ENCODE measurements around the gene DLG1. TPM values are rescaled to one million over a fixed set of nuclear protein-coding genes. Genes with fewer than 3 reads are reported as not detected.

Gene DLG1
- polyA plus RNA-seq, 1 donor from 2014 or later: 43.9 TPM

GRCh38 chr3:197204736-197205135 lies 93.7 kb downstream of the DLG1 start:
- TF ChIP-seq MXI1 (conservative IDR thresholded peaks at IDR 0.05; ENCODE audit: poor library complexity, severe bottlenecking) (no peak), RAD21 (conservative IDR thresholded peaks at IDR 0.05) (no peak), TAF1 (IDR thresholded peaks at IDR 0.05; ENCODE audit: low read depth) (no peak), SMC3 (conservative IDR thresholded peaks at IDR 0.05; ENCODE audit: poor library complexity) (no peak), POLR2AphosphoS5 (IDR thresholded peaks at IDR 0.05) (no peak)
- TF ChIP-seq, protein P1, sequence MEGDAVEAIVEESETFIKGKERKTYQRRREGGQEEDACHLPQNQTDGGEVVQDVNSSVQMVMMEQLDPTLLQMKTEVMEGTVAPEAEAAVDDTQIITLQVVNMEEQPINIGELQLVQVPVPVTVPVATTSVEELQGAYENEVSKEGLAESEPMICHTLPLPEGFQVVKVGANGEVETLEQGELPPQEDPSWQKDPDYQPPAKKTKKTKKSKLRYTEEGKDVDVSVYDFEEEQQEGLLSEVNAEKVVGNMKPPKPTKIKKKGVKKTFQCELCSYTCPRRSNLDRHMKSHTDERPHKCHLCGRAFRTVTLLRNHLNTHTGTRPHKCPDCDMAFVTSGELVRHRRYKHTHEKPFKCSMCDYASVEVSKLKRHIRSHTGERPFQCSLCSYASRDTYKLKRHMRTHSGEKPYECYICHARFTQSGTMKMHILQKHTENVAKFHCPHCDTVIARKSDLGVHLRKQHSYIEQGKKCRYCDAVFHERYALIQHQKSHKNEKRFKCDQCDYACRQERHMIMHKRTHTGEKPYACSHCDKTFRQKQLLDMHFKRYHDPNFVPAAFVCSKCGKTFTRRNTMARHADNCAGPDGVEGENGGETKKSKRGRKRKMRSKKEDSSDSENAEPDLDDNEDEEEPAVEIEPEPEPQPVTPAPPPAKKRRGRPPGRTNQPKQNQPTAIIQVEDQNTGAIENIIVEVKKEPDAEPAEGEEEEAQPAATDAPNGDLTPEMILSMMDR (IDR thresholded peaks at IDR 0.05; ENCODE audit: poor library complexity, severe bottlenecking): no peak
- Histone ChIP-seq H3K27ac (ENCODE audit: low read length) (no peak overlapping the region), H2AFZ (ENCODE audit: low read depth, low read length) (no peak overlapping the region), H3K9me3 (ENCODE audit: low read length) (no peaks in the 10 kb centered on the region), H3K4me3 (ENCODE audit: low read length) (no peak overlapping the region), H3K79me2 (replicated peaks; ENCODE audit: insufficient read depth, low read length) (peaks cover 57% of the 10 kb centered on the region), H3K4me2 (ENCODE audit: low read length) (no peak overlapping the region), H3K36me3 (ENCODE audit: insufficient read depth, low read length) (no peaks in the 10 kb centered on the region), H3K27me3 (ENCODE audit: insufficient read depth, low read depth, low read length) (no peaks in the 10 kb centered on the region), H4K20me1 (ENCODE audit: insufficient read depth) (no peaks in the 10 kb centered on the region), H3K9ac (ENCODE audit: low read length) (no peak overlapping the region), H3F3A (ENCODE audit: insufficient read depth, low read length, poor library complexity, severe bottlenecking) (no peaks in the 10 kb centered on the region), H3K9me2 (ENCODE audit: insufficient read depth, low read length) (no peaks in the 10 kb centered on the region)

DNA sequence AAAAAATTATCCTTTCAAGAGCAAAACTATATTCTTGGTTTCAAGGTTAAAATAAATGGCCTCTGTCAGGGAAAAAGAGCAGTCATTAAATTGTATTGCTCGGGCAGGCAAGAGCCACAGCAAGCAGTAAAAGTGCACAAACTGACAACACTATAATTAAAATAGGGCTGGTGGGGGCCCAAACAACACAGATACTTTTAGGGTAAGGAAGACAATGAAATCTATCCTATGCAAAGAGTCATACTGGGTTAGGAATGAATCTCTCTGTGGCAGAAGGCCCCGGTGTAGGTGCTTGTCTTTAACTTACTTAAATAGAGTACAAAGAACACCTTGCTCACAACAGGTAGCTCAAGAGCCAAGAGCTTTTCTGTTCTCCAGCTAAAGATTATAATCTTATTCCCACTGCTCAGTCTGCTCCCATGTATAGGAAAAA lies 94.7 kb downstream of the DLG1 start:
- Histone ChIP-seq H3K9me3 (ENCODE audit: low read length) (no peaks in the 10 kb centered on the region), H3F3A (ENCODE audit: insufficient read depth, low read length, poor library complexity, severe bottlenecking) (no peaks in the 10 kb centered on the region), H4K20me1 (ENCODE audit: insufficient read depth) (no peaks in the 10 kb centered on the region), H3K36me3 (ENCODE audit: insufficient read depth, low read length) (no peaks in the 10 kb centered on the region), H3K27me3 (ENCODE audit: insufficient read depth, low read depth, low read length) (no peaks in the 10 kb centered on the region), H3K79me2 (replicated peaks; ENCODE audit: insufficient read depth, low read length) (peaks cover 65% of the 10 kb centered on the region), H3K27ac (ENCODE audit: low read length) (no peak overlapping the region), H3K4me2 (ENCODE audit: low read length) (no peak overlapping the region), H3K4me3 (ENCODE audit: low read length) (no peak overlapping the region), H3K9ac (ENCODE audit: low read length) (no peak overlapping the region), H3K9me2 (ENCODE audit: insufficient read depth, low read length) (no peaks in the 10 kb centered on the region), H2AFZ (ENCODE audit: low read depth, low read length) (no peak overlapping the region)
- no peak for TF ChIP-seq SMC3 (conservative IDR thresholded peaks at IDR 0.05; ENCODE audit: poor library complexity)
- no peak for TF ChIP-seq EP300 (conservative IDR thresholded peaks at IDR 0.05; ENCODE audit: poor library complexity, severe bottlenecking)
- TF ChIP-seq RAD21 (conservative IDR thresholded peaks at IDR 0.05): no peak
- TF ChIP-seq, protein P2, sequence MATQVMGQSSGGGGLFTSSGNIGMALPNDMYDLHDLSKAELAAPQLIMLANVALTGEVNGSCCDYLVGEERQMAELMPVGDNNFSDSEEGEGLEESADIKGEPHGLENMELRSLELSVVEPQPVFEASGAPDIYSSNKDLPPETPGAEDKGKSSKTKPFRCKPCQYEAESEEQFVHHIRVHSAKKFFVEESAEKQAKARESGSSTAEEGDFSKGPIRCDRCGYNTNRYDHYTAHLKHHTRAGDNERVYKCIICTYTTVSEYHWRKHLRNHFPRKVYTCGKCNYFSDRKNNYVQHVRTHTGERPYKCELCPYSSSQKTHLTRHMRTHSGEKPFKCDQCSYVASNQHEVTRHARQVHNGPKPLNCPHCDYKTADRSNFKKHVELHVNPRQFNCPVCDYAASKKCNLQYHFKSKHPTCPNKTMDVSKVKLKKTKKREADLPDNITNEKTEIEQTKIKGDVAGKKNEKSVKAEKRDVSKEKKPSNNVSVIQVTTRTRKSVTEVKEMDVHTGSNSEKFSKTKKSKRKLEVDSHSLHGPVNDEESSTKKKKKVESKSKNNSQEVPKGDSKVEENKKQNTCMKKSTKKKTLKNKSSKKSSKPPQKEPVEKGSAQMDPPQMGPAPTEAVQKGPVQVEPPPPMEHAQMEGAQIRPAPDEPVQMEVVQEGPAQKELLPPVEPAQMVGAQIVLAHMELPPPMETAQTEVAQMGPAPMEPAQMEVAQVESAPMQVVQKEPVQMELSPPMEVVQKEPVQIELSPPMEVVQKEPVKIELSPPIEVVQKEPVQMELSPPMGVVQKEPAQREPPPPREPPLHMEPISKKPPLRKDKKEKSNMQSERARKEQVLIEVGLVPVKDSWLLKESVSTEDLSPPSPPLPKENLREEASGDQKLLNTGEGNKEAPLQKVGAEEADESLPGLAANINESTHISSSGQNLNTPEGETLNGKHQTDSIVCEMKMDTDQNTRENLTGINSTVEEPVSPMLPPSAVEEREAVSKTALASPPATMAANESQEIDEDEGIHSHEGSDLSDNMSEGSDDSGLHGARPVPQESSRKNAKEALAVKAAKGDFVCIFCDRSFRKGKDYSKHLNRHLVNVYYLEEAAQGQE (IDR thresholded peaks at IDR 0.05; ENCODE audit: borderline replicate concordance): no peak
- no peak for TF ChIP-seq POLR2AphosphoS5 (IDR thresholded peaks at IDR 0.05)
- TF ChIP-seq, protein P1 (IDR thresholded peaks at IDR 0.05; ENCODE audit: poor library complexity, severe bottlenecking): no peak
- TF ChIP-seq TAF1 (IDR thresholded peaks at IDR 0.05; ENCODE audit: low read depth): no peak
- no peak for TF ChIP-seq EZH2 (IDR thresholded peaks at IDR 0.05; ENCODE audit: borderline replicate concordance, insufficient read depth, low read length, poor library complexity, severe bottlenecking)
- no peak for TF ChIP-seq MXI1 (conservative IDR thresholded peaks at IDR 0.05; ENCODE audit: poor library complexity, severe bottlenecking)

All from neural cell (in vitro differentiated cells).